Panc1 (cell line): ENCODE results near the gene SUGCT. TPM values are rescaled to one million over a fixed set of nuclear protein-coding genes. Genes with fewer than 3 reads are reported as not detected.

Experiments
- ATAC-seq: fragments of 200-7000 bp; cut with Tn5 transposase; 2 replicates; pipeline ENCODE4 v1.9.1; 2020; ENCODE audit warnings: mild to moderate bottlenecking, moderate library complexity
- BruUV-seq: library from RNA; stranded (reverse); fragments of 400-500 nt; replicated peaks from 2 replicates; lab custom pipeline; 2021; lab: Mats Ljungman, UMichigan
- CTCF ChIA-PET: fragments of 300-600 bp; sonication (Branson Sonifier 250); formaldehyde crosslinking; loops from one replicate; lab custom pipeline; 2022; ENCODE audit warnings: antibody characterized with exemption; lab: Charles Lee
- POLR2A ChIA-PET: fragments of 300-600 bp; sonication (Branson Sonifier 250); formaldehyde crosslinking; loops from one replicate; lab custom pipeline; 2022; ENCODE audit warnings: antibody characterized with exemption; lab: Charles Lee
- DNase-seq: peaks from one replicate; pipeline ENCODE4 v3.0.0-alpha.2; 2010; ENCODE audit warnings: low read depth, low spot score
- H3K27ac ChIP-seq: 2 replicates; pipeline ENCODE4 v1.5.1; 2011; ENCODE audit warnings: mild to moderate bottlenecking, low read length, inconsistent platforms
- H3K27me3 ChIP-seq: fragments of 200-500 bp; sonication (Bioruptor generic); 2 replicates; pipeline ENCODE4 v1.6.0; 2014; ENCODE audit warnings: low read length, inconsistent platforms; ENCODE audit not compliant: control insufficient read depth, insufficient read depth
- H3K36me3 ChIP-seq: fragments of 200-500 bp; sonication (Bioruptor generic); 2 replicates; pipeline ENCODE4 v1.5.1; 2014; ENCODE audit warnings: inconsistent platforms, mild to moderate bottlenecking, low read length, moderate library complexity; ENCODE audit not compliant: control insufficient read depth, insufficient read depth
- H3K4me1 ChIP-seq: 2 replicates; pipeline ENCODE4 v1.5.1; 2011; ENCODE audit warnings: inconsistent platforms, mild to moderate bottlenecking, low read length, moderate library complexity; ENCODE audit not compliant: control insufficient read depth, insufficient read depth
- H3K4me3 ChIP-seq, 2 experiments: 2 replicates each; pipeline ENCODE4 v1.5.1; 2011 to 2012; ENCODE audit warnings: low read depth in 2 of 2, low read length in 2 of 2, mild to moderate bottlenecking in 2 of 2, inconsistent platforms in 1 of 2, moderate library complexity in 1 of 2
- H3K9me3 ChIP-seq: fragments of 200-500 bp; sonication (Bioruptor generic); 2 replicates; pipeline ENCODE4 v1.5.1; 2014; ENCODE audit warnings: low read depth, mild to moderate bottlenecking, inconsistent platforms, low read length, moderate library complexity; ENCODE audit not compliant: control insufficient read depth, insufficient read depth
- POLR2AphosphoS5 ChIP-seq: IDR thresholded peaks from 2 replicates; pipeline ENCODE4 v1.6.1; 2012; ENCODE audit warnings: mild to moderate bottlenecking, low read depth, low read length, moderate library complexity
- SIN3A ChIP-seq: IDR thresholded peaks from 2 replicates; pipeline ENCODE4 v1.6.1; 2012; ENCODE audit warnings: low read depth, mild to moderate bottlenecking, low read length, moderate library complexity, borderline replicate concordance; ENCODE audit not compliant: insufficient read depth
- TCF7L2 ChIP-seq: IDR thresholded peaks from 2 replicates; pipeline ENCODE4 v1.6.1; 2011; ENCODE audit warnings: mild to moderate bottlenecking, low read depth, low read length, inconsistent platforms
- in situ Hi-C: cut with HindIII; loops from 2 replicates; pipeline ENCODE4 v1.10.0; 2016; ENCODE audit warnings: low sequenced_read_pairs, low pct_unique_long_range_greater_than_20kb
- intact Hi-C: fragments of 100-400 bp; cut with micrococcal nuclease; formaldehyde crosslinking; loops from one replicate; pipeline ENCODE4 v1.10.0; 2022; ENCODE audit not compliant: unreplicated experiment
- total RNA-seq: library from RNA; stranded (reverse); gene quantifications from one replicate; pipeline ENCODE4 v1.2.1, GENCODE V29; 2021; ENCODE audit not compliant: unreplicated experiment
- TF ChIP-seq, protein P1 (sequence below), 2 experiments: IDR thresholded peaks; 2 replicates each; pipeline ENCODE4 v1.6.1; 2011 to 2012; ENCODE audit warnings: low read depth in 2 of 2, control low read depth in 1 of 2, low read length in 1 of 2, mild to moderate bottlenecking in 1 of 2, moderate library complexity in 1 of 2; ENCODE audit not compliant: insufficient read depth in 1 of 2
- TF ChIP-seq, protein P2 (sequence below): fragments of 450-650 bp; IDR thresholded peaks from 2 replicates; pipeline ENCODE4 v1.5.1; 2017; ENCODE audit warnings: mild to moderate bottlenecking

Gene SUGCT
- total RNA-seq, 1 experiment from 2014 or later = 3.1 TPM

DNA sequence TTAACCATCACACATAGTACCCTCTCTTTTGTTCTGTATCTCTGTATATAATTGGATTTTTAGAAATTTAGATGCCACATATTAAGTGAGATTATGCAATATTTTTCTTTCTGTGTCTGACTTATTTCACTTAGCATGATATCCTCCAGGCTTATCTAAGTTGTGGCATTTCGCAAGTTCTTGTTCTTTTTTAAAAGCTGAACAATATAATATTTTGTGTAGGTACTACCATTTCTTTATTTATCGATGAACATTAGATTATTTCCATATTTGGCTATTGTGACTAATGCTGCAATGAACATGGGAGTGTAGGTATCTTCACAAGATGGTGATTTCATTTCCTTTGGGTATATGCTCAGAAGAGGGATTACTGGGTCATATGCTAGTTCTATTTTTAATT, 295.0 kb downstream of the SUGCT start:
- ChIA-PET CTCF (no interaction called here), POLR2A (no interaction called here)
- Histone ChIP-seq H3K27ac (no peak overlapping the region), H3K9me3 (no peaks in the 10 kb centered on the region), H3K4me1 (no peaks in the 10 kb centered on the region), H3K4me3 (no peak overlapping the region), H3K36me3 (no peaks in the 10 kb centered on the region), H3K27me3 (no peaks in the 10 kb centered on the region)
- BruUV-seq = no TSS peak
- in situ Hi-C loops = no loop called here
- ATAC-seq = no peak
- intact Hi-C loops = no loop called here
- TF ChIP-seq POLR2AphosphoS5 = no peak
- TF ChIP-seq SIN3A = no peak
- TF ChIP-seq, protein P1, sequence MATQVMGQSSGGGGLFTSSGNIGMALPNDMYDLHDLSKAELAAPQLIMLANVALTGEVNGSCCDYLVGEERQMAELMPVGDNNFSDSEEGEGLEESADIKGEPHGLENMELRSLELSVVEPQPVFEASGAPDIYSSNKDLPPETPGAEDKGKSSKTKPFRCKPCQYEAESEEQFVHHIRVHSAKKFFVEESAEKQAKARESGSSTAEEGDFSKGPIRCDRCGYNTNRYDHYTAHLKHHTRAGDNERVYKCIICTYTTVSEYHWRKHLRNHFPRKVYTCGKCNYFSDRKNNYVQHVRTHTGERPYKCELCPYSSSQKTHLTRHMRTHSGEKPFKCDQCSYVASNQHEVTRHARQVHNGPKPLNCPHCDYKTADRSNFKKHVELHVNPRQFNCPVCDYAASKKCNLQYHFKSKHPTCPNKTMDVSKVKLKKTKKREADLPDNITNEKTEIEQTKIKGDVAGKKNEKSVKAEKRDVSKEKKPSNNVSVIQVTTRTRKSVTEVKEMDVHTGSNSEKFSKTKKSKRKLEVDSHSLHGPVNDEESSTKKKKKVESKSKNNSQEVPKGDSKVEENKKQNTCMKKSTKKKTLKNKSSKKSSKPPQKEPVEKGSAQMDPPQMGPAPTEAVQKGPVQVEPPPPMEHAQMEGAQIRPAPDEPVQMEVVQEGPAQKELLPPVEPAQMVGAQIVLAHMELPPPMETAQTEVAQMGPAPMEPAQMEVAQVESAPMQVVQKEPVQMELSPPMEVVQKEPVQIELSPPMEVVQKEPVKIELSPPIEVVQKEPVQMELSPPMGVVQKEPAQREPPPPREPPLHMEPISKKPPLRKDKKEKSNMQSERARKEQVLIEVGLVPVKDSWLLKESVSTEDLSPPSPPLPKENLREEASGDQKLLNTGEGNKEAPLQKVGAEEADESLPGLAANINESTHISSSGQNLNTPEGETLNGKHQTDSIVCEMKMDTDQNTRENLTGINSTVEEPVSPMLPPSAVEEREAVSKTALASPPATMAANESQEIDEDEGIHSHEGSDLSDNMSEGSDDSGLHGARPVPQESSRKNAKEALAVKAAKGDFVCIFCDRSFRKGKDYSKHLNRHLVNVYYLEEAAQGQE (IDR thresholded peaks at IDR 0.05; ENCODE audit: insufficient read depth in 1 of 2, low read depth in 2 of 2, low read length in 1 of 2) = no peak
- TF ChIP-seq TCF7L2 = no peak
- TF ChIP-seq, protein P2, sequence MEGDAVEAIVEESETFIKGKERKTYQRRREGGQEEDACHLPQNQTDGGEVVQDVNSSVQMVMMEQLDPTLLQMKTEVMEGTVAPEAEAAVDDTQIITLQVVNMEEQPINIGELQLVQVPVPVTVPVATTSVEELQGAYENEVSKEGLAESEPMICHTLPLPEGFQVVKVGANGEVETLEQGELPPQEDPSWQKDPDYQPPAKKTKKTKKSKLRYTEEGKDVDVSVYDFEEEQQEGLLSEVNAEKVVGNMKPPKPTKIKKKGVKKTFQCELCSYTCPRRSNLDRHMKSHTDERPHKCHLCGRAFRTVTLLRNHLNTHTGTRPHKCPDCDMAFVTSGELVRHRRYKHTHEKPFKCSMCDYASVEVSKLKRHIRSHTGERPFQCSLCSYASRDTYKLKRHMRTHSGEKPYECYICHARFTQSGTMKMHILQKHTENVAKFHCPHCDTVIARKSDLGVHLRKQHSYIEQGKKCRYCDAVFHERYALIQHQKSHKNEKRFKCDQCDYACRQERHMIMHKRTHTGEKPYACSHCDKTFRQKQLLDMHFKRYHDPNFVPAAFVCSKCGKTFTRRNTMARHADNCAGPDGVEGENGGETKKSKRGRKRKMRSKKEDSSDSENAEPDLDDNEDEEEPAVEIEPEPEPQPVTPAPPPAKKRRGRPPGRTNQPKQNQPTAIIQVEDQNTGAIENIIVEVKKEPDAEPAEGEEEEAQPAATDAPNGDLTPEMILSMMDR = no peak
- DNase-seq = no peak

DNA sequence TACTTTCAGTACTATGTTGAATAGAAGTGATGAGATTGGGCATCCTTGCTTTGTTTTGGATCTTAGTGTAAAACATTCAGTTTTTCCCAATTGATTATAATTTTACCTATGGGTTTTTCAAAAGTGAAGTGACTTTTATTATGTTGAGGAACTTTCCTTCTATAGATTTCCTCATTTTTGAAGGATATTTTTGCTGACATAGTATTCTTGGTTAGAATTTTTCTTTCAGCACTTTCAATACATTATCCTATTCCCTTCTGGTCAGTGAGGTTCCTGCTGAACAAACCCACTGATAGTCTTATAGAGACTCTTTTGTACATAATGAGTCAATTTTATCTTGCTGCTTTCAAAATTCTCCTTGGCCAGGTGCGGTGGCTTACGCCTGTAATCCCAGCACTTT, 297.2 kb downstream of the SUGCT start:
- intact Hi-C loops (no loop called here), in situ Hi-C loops (no loop called here)
- POLR2A ChIA-PET = no interaction called here
- Histone ChIP-seq H3K9me3 (no peaks in the 10 kb centered on the region), H3K27me3 (no peaks in the 10 kb centered on the region), H3K36me3 (no peaks in the 10 kb centered on the region), H3K4me3 (no peak overlapping the region), H3K27ac (no peak overlapping the region), H3K4me1 (no peaks in the 10 kb centered on the region)
- CTCF ChIA-PET = no interaction called here
- no TSS peak for BruUV-seq
- TF ChIP-seq POLR2AphosphoS5 = no peak
- ATAC-seq (no peak), DNase-seq (no peak)

DNA sequence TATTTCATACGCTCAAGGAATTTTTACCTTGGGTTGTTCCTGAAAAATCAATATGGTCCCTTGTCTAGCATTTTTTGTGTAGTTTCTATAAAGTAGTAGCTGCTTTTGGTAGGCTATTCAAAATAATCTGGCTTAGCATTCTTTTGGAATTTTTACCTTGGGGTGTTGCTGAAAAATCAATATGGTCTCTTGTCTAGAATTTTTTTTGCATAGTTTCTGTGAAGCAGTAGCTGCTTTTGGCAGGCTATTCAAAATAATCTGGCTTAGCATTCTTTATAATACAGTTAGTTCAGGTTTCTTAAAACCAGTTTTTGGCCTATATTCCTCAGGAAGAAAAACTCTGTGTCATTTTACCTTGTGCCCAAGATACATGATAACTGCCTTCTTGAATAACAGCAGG, 301.9 kb downstream of the SUGCT start:
- POLR2A ChIA-PET = no interaction called here
- Histone ChIP-seq H3K27me3 (no peaks in the 10 kb centered on the region), H3K36me3 (no peaks in the 10 kb centered on the region), H3K4me3 (no peak overlapping the region), H3K9me3 (peaks cover 7% of the 10 kb centered on the region; the same call in 1 of the 2 replicates), H3K27ac (no peak overlapping the region), H3K4me1 (no peaks in the 10 kb centered on the region)
- intact Hi-C loops (no loop called here), in situ Hi-C loops (no loop called here)
- ATAC-seq (no peak), DNase-seq (no peak)
- no TSS peak for BruUV-seq
- no peak for TF ChIP-seq SIN3A
- TF ChIP-seq, protein P1 (IDR thresholded peaks at IDR 0.05; ENCODE audit: insufficient read depth in 1 of 2, low read depth in 2 of 2, low read length in 1 of 2) = no peak
- TF ChIP-seq POLR2AphosphoS5 = no peak
- TF ChIP-seq TCF7L2 = no peak
- TF ChIP-seq, protein P2 = no peak
- CTCF ChIA-PET = no interaction called here
